ENCODE results near the gene S1PR1. TPM values are rescaled to one million over a fixed set of nuclear protein-coding genes. Genes with fewer than 3 reads are reported as not detected.

The S1PR1 gene
- total RNA-seq, 1 experiment from 2014 or later: 0.24 TPM

- WGBS (ENCODE audit: extremely low coverage, insufficient read length, low lambda C conversion rate): no CpG with 5 or more reads among the region's 3 CpGs
Measured at GRCh38 chr1:101278845-101279244, 42.0 kb downstream of the S1PR1 start.

More at GRCh38 chr1:101278845-101279244, 42.0 kb downstream of the S1PR1 start:
- Histone ChIP-seq H3K79me1 (ENCODE audit: insufficient read depth, low read depth, low read length, poor library complexity, severe bottlenecking) (no peaks in the 10 kb centered on the region), H2BK120ac (ENCODE audit: low read depth, low read length, poor library complexity, severe bottlenecking) (no peak overlapping the region), H4K8ac (replicated peaks; ENCODE audit: insufficient read length, low read depth, low read length) (no peak overlapping the region), H2BK20ac (ENCODE audit: low read depth, low read length, poor library complexity, severe bottlenecking) (no peak overlapping the region), H2AK5ac (ENCODE audit: insufficient read length, low read length) (no peak overlapping the region), H4K91ac (ENCODE audit: insufficient read length, low read depth, low read length) (no peak overlapping the region), H2BK5ac (ENCODE audit: insufficient read length, low read length) (no peak overlapping the region), H4K20me1 (ENCODE audit: control insufficient read depth, insufficient read depth, insufficient read length) (no peaks in the 10 kb centered on the region), H3K14ac (ENCODE audit: insufficient read depth, low read length) (no peak overlapping the region), H2AFZ (ENCODE audit: low read length) (no peak overlapping the region), H3K56ac (ENCODE audit: insufficient read length, low read depth, low read length) (no peak overlapping the region), H3K23me2 (ENCODE audit: insufficient read length, low read depth, low read length, poor library complexity, severe bottlenecking) (no peaks in the 10 kb centered on the region), H3K4ac (ENCODE audit: low read depth, low read length) (no peak overlapping the region), H3T11ph (ENCODE audit: low read length) (no peak overlapping the region), H3K9ac (ENCODE audit: extremely low read depth, insufficient read length, low read length) (no peak overlapping the region), H3K27me3 (ENCODE audit: insufficient read depth, low read length) (no peaks in the 10 kb centered on the region), H3K79me2 (ENCODE audit: insufficient read depth, low read length) (no peaks in the 10 kb centered on the region), H3K18ac (ENCODE audit: insufficient read length, low read depth, low read length) (no peak overlapping the region), H3K27ac (ENCODE audit: insufficient read length, low read depth, low read length) (no peak overlapping the region), H3K23ac (ENCODE audit: insufficient read length, low read depth, low read length) (no peak overlapping the region), H4K5ac (ENCODE audit: insufficient read length, low read depth, low read length) (no peak overlapping the region), H2BK15ac (ENCODE audit: low read depth, low read length) (no peak overlapping the region), H3K9me3 (ENCODE audit: control insufficient read depth, low read depth, low read length) (no peaks in the 10 kb centered on the region), H2BK12ac (ENCODE audit: insufficient read length, low read depth, low read length) (no peak overlapping the region), H3K4me2 (ENCODE audit: insufficient read depth, insufficient read length, low read length) (no peak overlapping the region), H3K4me1 (ENCODE audit: insufficient read depth, low read length) (peaks cover 3% of the 10 kb centered on the region; the same call in 1 of the 2 replicates)
- no peak overlapping the region for H3K4me3 Mint-ChIP-seq
- TF ChIP-seq, protein P1, sequence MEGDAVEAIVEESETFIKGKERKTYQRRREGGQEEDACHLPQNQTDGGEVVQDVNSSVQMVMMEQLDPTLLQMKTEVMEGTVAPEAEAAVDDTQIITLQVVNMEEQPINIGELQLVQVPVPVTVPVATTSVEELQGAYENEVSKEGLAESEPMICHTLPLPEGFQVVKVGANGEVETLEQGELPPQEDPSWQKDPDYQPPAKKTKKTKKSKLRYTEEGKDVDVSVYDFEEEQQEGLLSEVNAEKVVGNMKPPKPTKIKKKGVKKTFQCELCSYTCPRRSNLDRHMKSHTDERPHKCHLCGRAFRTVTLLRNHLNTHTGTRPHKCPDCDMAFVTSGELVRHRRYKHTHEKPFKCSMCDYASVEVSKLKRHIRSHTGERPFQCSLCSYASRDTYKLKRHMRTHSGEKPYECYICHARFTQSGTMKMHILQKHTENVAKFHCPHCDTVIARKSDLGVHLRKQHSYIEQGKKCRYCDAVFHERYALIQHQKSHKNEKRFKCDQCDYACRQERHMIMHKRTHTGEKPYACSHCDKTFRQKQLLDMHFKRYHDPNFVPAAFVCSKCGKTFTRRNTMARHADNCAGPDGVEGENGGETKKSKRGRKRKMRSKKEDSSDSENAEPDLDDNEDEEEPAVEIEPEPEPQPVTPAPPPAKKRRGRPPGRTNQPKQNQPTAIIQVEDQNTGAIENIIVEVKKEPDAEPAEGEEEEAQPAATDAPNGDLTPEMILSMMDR (conservative IDR thresholded peaks at IDR 0.05): no peak
- H3K9me3 Mint-ChIP-seq: no peaks in the 10 kb centered on the region
- no peaks in the 10 kb centered on the region; the same call in 1 of the 2 replicates for H3K27me3 Mint-ChIP-seq (ENCODE audit: low read depth)
- no peaks in the 10 kb centered on the region for H3K36me3 Mint-ChIP-seq (ENCODE audit: insufficient read depth in 1 of 3, low read depth in 3 of 3)
- no peak overlapping the region for H3K27ac Mint-ChIP-seq
- DNase-seq: no peak
- H3K4me1 Mint-ChIP-seq: no peaks in the 10 kb centered on the region

All from H9 (cell line).